Measurements from ENCODE around the gene MCC.

MCC gene

DNA sequence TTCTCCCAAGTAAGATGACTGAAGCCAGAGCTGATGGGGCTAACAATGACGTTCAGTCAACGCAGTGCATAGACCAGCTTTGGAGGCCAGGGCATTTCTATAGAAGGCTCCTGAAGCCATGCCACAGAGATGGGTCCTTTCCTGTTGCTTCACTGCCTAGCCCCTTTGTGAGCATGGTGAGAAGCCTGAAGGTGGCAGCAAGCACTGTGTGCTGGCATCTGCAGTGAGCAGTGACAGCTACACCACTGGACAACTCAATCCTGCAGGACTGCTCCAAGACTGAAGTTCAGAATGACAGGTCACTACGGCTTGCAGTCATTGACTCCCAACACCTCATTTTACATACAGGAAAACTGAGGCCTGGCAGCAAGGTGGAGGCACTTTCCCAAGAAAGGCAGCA, 282.4 kb downstream of the MCC start:
- H3K36me3 ChIP-seq, result peaks cover 36% of the 10 kb centered on the region
- H3K27me3 ChIP-seq (ENCODE audit: insufficient read depth, low read depth, severe bottlenecking), result no peaks in the 10 kb centered on the region
- H3K27ac ChIP-seq, result peak overlapping the region; percentile 82
- no peak overlapping the region for H3K4me3 ChIP-seq (ENCODE audit: low read depth, low read length)
- DNase-seq, result peak; percentile 50
- TF ChIP-seq, protein P1, sequence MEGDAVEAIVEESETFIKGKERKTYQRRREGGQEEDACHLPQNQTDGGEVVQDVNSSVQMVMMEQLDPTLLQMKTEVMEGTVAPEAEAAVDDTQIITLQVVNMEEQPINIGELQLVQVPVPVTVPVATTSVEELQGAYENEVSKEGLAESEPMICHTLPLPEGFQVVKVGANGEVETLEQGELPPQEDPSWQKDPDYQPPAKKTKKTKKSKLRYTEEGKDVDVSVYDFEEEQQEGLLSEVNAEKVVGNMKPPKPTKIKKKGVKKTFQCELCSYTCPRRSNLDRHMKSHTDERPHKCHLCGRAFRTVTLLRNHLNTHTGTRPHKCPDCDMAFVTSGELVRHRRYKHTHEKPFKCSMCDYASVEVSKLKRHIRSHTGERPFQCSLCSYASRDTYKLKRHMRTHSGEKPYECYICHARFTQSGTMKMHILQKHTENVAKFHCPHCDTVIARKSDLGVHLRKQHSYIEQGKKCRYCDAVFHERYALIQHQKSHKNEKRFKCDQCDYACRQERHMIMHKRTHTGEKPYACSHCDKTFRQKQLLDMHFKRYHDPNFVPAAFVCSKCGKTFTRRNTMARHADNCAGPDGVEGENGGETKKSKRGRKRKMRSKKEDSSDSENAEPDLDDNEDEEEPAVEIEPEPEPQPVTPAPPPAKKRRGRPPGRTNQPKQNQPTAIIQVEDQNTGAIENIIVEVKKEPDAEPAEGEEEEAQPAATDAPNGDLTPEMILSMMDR (IDR thresholded peaks at IDR 0.05; ENCODE audit: low read depth, low read length), result peak; percentile 67
- H3K9me3 ChIP-seq (ENCODE audit: severe bottlenecking), result no peaks in the 10 kb centered on the region

DNA sequence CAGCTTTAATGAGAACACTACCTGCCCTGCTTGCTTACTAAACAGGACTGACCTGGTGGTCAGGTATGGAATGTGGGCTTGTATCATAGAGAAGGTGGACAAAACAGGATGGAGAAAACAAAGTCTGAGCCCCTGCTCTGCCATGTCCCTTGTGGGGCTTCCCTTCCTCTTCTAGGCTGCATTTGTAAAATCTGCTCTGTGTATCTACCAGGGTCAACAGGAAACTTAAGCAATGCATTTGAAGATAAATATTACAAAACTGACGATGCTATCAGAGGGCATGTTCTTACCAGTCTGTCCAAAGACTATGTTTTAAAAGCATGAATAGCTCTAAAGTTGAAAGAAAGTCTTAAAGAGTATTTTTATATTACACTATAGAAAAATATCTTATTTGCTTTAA, 282.9 kb downstream of the MCC start:
- Histone ChIP-seq H3K36me3 (peaks cover 41% of the 10 kb centered on the region), H3K9me3 (ENCODE audit: severe bottlenecking) (no peaks in the 10 kb centered on the region), H3K4me3 (ENCODE audit: low read depth, low read length) (no peak overlapping the region), H3K27ac (peak overlapping the region; percentile 82), H3K27me3 (ENCODE audit: insufficient read depth, low read depth, severe bottlenecking) (no peaks in the 10 kb centered on the region)
- no peak for DNase-seq
- TF ChIP-seq, protein P1 (IDR thresholded peaks at IDR 0.05; ENCODE audit: low read depth, low read length), result no peak

DNA sequence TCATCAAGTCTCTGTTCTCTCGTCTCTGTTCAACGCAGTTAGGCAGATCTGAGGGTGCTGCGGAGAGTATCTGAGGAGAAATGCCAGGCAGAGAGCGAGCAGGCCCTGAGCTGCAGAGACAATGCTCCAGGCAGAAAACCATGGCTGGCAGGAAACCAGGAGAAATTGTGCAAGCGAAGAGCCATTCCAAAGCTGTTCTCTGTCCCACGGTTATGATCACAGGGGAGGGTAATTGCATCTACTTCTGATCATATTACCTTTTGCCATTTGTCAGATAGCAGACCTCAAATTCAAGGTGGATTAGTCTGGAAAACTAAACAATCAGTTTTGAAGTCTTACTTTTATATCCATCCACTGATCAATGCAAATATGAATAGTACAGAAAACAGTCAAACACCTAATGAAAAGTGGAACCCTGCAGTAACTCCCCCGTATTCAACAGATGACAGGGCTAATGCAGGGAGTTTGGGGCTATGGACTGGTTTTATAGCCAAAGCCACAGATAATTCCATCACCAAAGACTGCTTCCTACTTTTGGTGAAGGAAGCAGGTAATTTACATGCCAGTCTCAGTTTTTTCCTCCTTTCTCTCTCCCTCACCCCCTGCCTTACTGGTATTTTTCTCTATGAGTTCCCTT, 283.6 kb downstream of the MCC start:
- peak overlapping the region; percentile 82 for H3K27ac ChIP-seq
- no peaks in the 10 kb centered on the region for H3K9me3 ChIP-seq (ENCODE audit: severe bottlenecking)
- DNase-seq, result no peak
- TF ChIP-seq, protein P1 (IDR thresholded peaks at IDR 0.05; ENCODE audit: low read depth, low read length), result no peak
- peaks cover 48% of the 10 kb centered on the region for H3K36me3 ChIP-seq
- H3K4me3 ChIP-seq (ENCODE audit: low read depth, low read length), result peak overlapping the region; percentile 41
- no peaks in the 10 kb centered on the region for H3K27me3 ChIP-seq (ENCODE audit: insufficient read depth, low read depth, severe bottlenecking)

DNA sequence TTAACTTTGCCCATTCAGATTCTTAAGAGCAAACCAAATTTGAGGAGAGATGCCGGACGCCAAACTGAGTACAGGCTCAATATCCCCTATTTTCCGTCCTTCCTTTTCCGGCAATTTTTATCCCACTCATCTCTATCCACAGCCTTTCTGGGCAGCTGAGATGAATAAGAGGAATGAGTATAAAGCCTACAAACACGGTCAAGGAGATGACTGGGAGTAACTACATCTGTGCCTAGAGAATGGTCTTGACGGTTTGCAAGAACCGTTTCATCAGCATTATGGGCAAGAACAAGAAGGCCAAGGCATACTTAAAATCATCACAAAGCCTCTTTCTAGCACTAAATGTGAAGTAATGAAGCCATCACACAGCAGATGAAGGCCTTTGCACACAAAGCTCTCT, 284.3 kb downstream of the MCC start:
- Histone ChIP-seq H3K4me3 (ENCODE audit: low read depth, low read length) (peak overlapping the region; percentile 41), H3K27ac (peak overlapping the region; percentile 82), H3K27me3 (ENCODE audit: insufficient read depth, low read depth, severe bottlenecking) (no peaks in the 10 kb centered on the region), H3K36me3 (peaks cover 55% of the 10 kb centered on the region), H3K9me3 (ENCODE audit: severe bottlenecking) (no peaks in the 10 kb centered on the region)
- no peak for DNase-seq
- TF ChIP-seq, protein P1 (IDR thresholded peaks at IDR 0.05; ENCODE audit: low read depth, low read length), result no peak

DNA sequence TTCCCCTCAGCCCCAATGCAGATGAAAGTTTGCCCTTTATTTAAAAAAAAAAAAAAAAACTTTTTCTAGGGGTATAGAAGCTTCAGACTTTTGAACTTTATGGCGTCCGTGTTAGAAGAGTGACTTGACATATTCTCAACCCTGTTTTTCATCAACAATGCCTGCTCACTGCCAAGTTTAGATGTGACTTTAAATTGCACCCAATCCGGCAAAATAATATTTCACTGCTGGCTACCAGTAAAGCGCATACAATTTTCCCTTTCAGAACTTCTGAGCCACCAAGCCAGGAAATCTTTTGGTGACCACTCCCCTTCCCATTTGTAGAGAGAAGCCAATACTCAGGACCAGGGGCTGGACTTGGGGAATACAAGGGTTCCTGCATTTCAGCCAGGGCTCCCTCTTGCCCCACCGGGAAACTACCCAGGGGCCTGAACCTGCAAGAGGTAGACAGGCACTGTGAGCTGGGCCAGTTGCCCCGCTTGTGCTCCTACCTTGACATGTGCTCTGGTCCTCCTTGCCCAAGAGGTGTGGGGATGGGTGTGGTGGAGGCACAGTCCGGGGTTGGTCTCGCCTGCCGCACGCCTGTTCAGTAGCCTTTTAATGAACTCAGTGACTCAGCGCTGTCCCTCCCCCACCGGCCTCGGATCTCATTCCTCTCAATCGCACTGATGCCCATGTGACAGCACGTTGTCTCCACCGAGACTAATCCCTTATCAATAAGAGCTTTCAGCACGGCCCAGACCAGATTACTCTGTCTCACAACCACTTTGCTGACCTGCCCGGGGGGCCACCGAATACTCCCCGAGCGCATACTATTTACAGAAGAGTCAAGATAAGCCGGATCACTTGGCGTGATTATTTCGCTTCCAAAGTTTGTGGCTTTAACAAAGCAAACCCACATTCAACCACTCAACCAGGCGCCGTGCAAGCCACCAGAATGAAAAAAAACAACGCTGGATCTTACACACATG, 285.2 kb downstream of the MCC start:
- TF ChIP-seq, protein P1 (IDR thresholded peaks at IDR 0.05; ENCODE audit: low read depth, low read length), result no peak
- DNase-seq, result peak; percentile 99
- H3K36me3 ChIP-seq, result peaks cover 64% of the 10 kb centered on the region
- no peaks in the 10 kb centered on the region for H3K27me3 ChIP-seq (ENCODE audit: insufficient read depth, low read depth, severe bottlenecking)
- H3K4me3 ChIP-seq (ENCODE audit: low read depth, low read length), result peak overlapping the region; percentile 87
- no peaks in the 10 kb centered on the region for H3K9me3 ChIP-seq (ENCODE audit: severe bottlenecking)
- H3K27ac ChIP-seq, result peak overlapping the region; percentile 90
